Upper lobe of left lung (tissue), 4 donors: ENCODE measurements around the gene MRC2.

ENCODE experiments used
- CTCF ChIP-seq, 6 experiments: fragments of 450-650 bp in 4 of 6; fragments of 200-600 bp in 2 of 6; sonication (generic) in 2 of 6; IDR thresholded peaks; one replicate each; pipeline ENCODE4 v1.5.1; 2016 to 2019; ENCODE audit warnings: antibody characterized with exemption in 6 of 6
- POLR2A ChIP-seq, 4 donors: fragments of 450-650 bp; IDR thresholded peaks; one replicate each; pipeline ENCODE4 v1.5.1; 2016 to 2017; ENCODE audit warnings: antibody characterized with exemption in 4 of 4, mild to moderate bottlenecking in 2 of 4

GRCh38 chr17:62696256-62696655 lies 68.8 kb downstream of the MRC2 start:
- TF ChIP-seq CTCF (IDR thresholded peaks at IDR 0.05) = no peak
- TF ChIP-seq POLR2A (IDR thresholded peaks at IDR 0.05) = no peak
